Common myeloid progenitor, CD34-positive (primary cell): ENCODE measurements around the gene EHD4.
A peak's percentile ranks its signal among the peaks of the same experiment; 100 is the strongest.

Experiments used
- CTCF ChIA-PET: fragments of 350-600 bp; sonication (Branson Sonifier 250); formaldehyde crosslinking; loops from one replicate; lab custom pipeline; 2021; ENCODE audit warnings: antibody characterized with exemption; lab: Charles Lee
- POLR2A ChIA-PET: fragments of 350-600 bp; sonication (Branson Sonifier 250); formaldehyde crosslinking; loops from one replicate; lab custom pipeline; 2021; ENCODE audit warnings: antibody characterized with exemption; lab: Charles Lee
- DNase-seq, 3 donors: peaks; one replicate each; pipeline versions ENCODE4 v3.0.0 to v3.0.0-alpha.2; 2013
- H3K27ac ChIP-seq, 2 experiments: 1 replicate in 1 of 2; 2 replicates in 1 of 2; pipeline ENCODE4 v1.7.0; 2013; ENCODE audit warnings: inconsistent platforms in 2 of 2, low read length in 2 of 2, mild to moderate bottlenecking in 2 of 2, low read depth in 1 of 2, moderate library complexity in 1 of 2; ENCODE audit not compliant: severe bottlenecking in 2 of 2, insufficient read depth in 1 of 2, poor library complexity in 1 of 2
- H3K27me3 ChIP-seq, 5 experiments: replicated peaks in 2 of 5; 1 replicate in 3 of 5; 2 replicates in 2 of 5; pipeline versions ENCODE4 v1.6.1 to v1.7.0; 2013; ENCODE audit warnings: low read length in 4 of 5, mild to moderate bottlenecking in 2 of 5, moderate library complexity in 2 of 5, inconsistent platforms in 1 of 5; ENCODE audit not compliant: insufficient read depth in 5 of 5, control insufficient read depth in 4 of 5
- H3K36me3 ChIP-seq, 4 experiments: 1 replicate in 2 of 4; 2 replicates in 2 of 4; pipeline versions ENCODE4 v1.6.1 to v1.7.0; 2013; ENCODE audit warnings: low read length in 3 of 4, control low read depth in 1 of 4, mild to moderate bottlenecking in 1 of 4; ENCODE audit not compliant: control insufficient read depth in 4 of 4, insufficient read depth in 4 of 4
- H3K4me1 ChIP-seq, 4 experiments: 1 replicate in 3 of 4; 2 replicates in 1 of 4; pipeline versions ENCODE4 v1.6.1 to v1.7.1; 2013; ENCODE audit warnings: low read length in 3 of 4, mild to moderate bottlenecking in 3 of 4, control low read depth in 1 of 4, inconsistent platforms in 1 of 4, moderate library complexity in 1 of 4; ENCODE audit not compliant: control insufficient read depth in 4 of 4, insufficient read depth in 4 of 4; ENCODE audit errors: control extremely low read depth in 1 of 4
- H3K4me3 ChIP-seq, 7 experiments: 1 replicate in 4 of 7; 2 replicates in 3 of 7; pipeline versions ENCODE4 v1.5.1 to v1.7.0; 2013; ENCODE audit warnings: mild to moderate bottlenecking in 7 of 7, low read length in 6 of 7, moderate library complexity in 6 of 7, inconsistent platforms in 2 of 7, low read depth in 2 of 7, control low read depth in 1 of 7; ENCODE audit not compliant: insufficient read depth in 4 of 7, control insufficient read depth in 1 of 7; ENCODE audit errors: extremely low read depth in 1 of 7
- H3K9me3 ChIP-seq, 5 experiments: 1 replicate in 4 of 5; 2 replicates in 1 of 5; pipeline versions ENCODE4 v1.6.1 to v1.7.1; 2013; ENCODE audit warnings: low read length in 4 of 5, mild to moderate bottlenecking in 2 of 5, inconsistent platforms in 1 of 5, low read depth in 1 of 5, moderate library complexity in 1 of 5; ENCODE audit not compliant: control insufficient read depth in 4 of 5, insufficient read depth in 2 of 5; ENCODE audit errors: control extremely low read depth in 1 of 5
- WGBS: methylation state at CpG from one replicate; pipeline ENCODE4 v1.1.5; 2013; ENCODE audit not compliant: insufficient coverage; 5-methylcytosine and 5-hydroxymethylcytosine counted together

EHD4 gene

GRCh38 chr15:41907141-41907540, 65.2 kb downstream of the EHD4 start:
- H3K36me3 ChIP-seq = peaks cover 0 to 8% (median 2%) of the 10 kb centered on the region in 4 experiments
- ChIA-PET POLR2A (interaction anchor here (1.4 kb wide), 1 partner anchor 12 kb away, joined by 4 read pairs; no protein-coding TSS in a partner anchor), CTCF (interaction anchor here (0.8 to 8.7 kb wide), 13 partner anchors 9 to 304 kb away, joined by 3 to 85 read pairs (median 4); partner anchors contain the start of gene MAPKBP1)
- H3K4me1 ChIP-seq = peaks cover 0 to 12% (median 10%) of the 10 kb centered on the region in 4 experiments
- no peaks in the 10 kb centered on the region for H3K27me3 ChIP-seq
- WGBS = 34% methylated on average over 2 of the region's 3 CpGs
- H3K27ac ChIP-seq = no peak overlapping the region
- H3K4me3 ChIP-seq = no peak overlapping the region
- peaks cover 0 to 11% (median 0%) of the 10 kb centered on the region in 5 experiments for H3K9me3 ChIP-seq
- DNase-seq = peak in 2 of 3 donors; percentile 78 to 83

- H3K4me3 ChIP-seq = no peak overlapping the region
- H3K9me3 ChIP-seq = peaks cover 0 to 11% (median 0%) of the 10 kb centered on the region in 5 experiments
- no peaks in the 10 kb centered on the region for H3K27me3 ChIP-seq
- ChIA-PET POLR2A (interaction anchor here (1.4 kb wide), 1 partner anchor 11 kb away, joined by 4 read pairs; no protein-coding TSS in a partner anchor), CTCF (interaction anchor here (0.8 to 8.7 kb wide), 11 partner anchors 10 to 303 kb away, joined by 3 to 85 read pairs (median 4); partner anchors contain the start of gene MAPKBP1)
- H3K27ac ChIP-seq = no peak overlapping the region
- WGBS = 95% methylated on average over 4 of the region's 5 CpGs
- no peak for DNase-seq
- peaks cover 0 to 12% (median 10%) of the 10 kb centered on the region in 4 experiments for H3K4me1 ChIP-seq
- H3K36me3 ChIP-seq = peaks cover 0 to 6% (median 2%) of the 10 kb centered on the region in 4 experiments
These were observed 65.7 kb downstream of the EHD4 start for GRCh38 chr15:41906608-41907007.

- no peak for DNase-seq
- no peak overlapping the region for H3K27ac ChIP-seq
- CTCF ChIA-PET = interaction anchor here (0.5 to 8.7 kb wide), 30 partner anchors 8 to 439 kb away, joined by 3 to 85 read pairs (median 4); partner anchors contain the start of gene MAPKBP1
- POLR2A ChIA-PET = no interaction called here
- peaks cover 0 to 11% (median 0%) of the 10 kb centered on the region in 5 experiments for H3K9me3 ChIP-seq
- H3K27me3 ChIP-seq = no peaks in the 10 kb centered on the region
- peaks cover 0 to 10% (median 2%) of the 10 kb centered on the region in 4 experiments for H3K36me3 ChIP-seq
- 99% methylated on average over 12 of the region's 14 CpGs for WGBS
- H3K4me1 ChIP-seq = peaks cover 0 to 21% (median 10%) of the 10 kb centered on the region in 4 experiments
- no peak overlapping the region for H3K4me3 ChIP-seq
These were observed 67.1 kb downstream of the EHD4 start for GRCh38 chr15:41905036-41905793.

- Histone ChIP-seq H3K4me3 (no peak overlapping the region), H3K9me3 (peaks cover 0 to 11% (median 0%) of the 10 kb centered on the region in 5 experiments), H3K27ac (no peak overlapping the region), H3K36me3 (peaks cover 0 to 10% (median 2%) of the 10 kb centered on the region in 4 experiments), H3K4me1 (peaks cover 0 to 26% (median 10%) of the 10 kb centered on the region in 4 experiments), H3K27me3 (no peaks in the 10 kb centered on the region)
- WGBS = 26% methylated on average over 6 of the region's 6 CpGs
- POLR2A ChIA-PET = interaction anchor here (0.5 to 0.6 kb wide), 2 partner anchors 9 to 197 kb away, joined by 3 to 4 read pairs; no protein-coding TSS in a partner anchor
- peak; percentile 64 to 82 (median 70) for DNase-seq
- CTCF ChIA-PET = interaction anchor here (0.5 to 8.7 kb wide), 29 partner anchors 8 to 439 kb away, joined by 3 to 85 read pairs (median 4); partner anchors contain the start of gene MAPKBP1
These were observed 67.8 kb downstream of the EHD4 start for GRCh38 chr15:41904541-41905005.

- Histone ChIP-seq H3K4me3 (no peak overlapping the region), H3K27me3 (no peaks in the 10 kb centered on the region), H3K36me3 (peaks cover 0 to 6% (median 0%) of the 10 kb centered on the region in 4 experiments), H3K4me1 (peaks cover 0 to 26% (median 10%) of the 10 kb centered on the region in 4 experiments), H3K9me3 (peaks cover 0 to 11% (median 0%) of the 10 kb centered on the region in 5 experiments), H3K27ac (no peak overlapping the region)
- ChIA-PET CTCF (interaction anchor here (1.6 to 8.7 kb wide), 13 partner anchors 9 to 131 kb away, joined by 3 to 85 read pairs (median 10); partner anchors contain the start of gene MAPKBP1), POLR2A (interaction anchor here (0.6 kb wide), 1 partner anchor 448 kb away, joined by 3 read pairs; no protein-coding TSS in a partner anchor)
- no peak for DNase-seq
- over 99% methylated on average over 11 of the region's 13 CpGs for WGBS
These were observed 68.6 kb downstream of the EHD4 start for GRCh38 chr15:41903782-41904181.

GRCh38 chr15:41901431-41901830, 70.9 kb downstream of the EHD4 start:
- WGBS = 100% methylated on average over 3 of the region's 5 CpGs
- H3K27ac ChIP-seq = no peak overlapping the region
- DNase-seq = no peak
- H3K4me1 ChIP-seq = peaks cover 0 to 15% (median 2%) of the 10 kb centered on the region in 4 experiments
- H3K36me3 ChIP-seq = peaks cover 0 to 4% (median 0%) of the 10 kb centered on the region in 4 experiments
- POLR2A ChIA-PET = no interaction called here
- H3K27me3 ChIP-seq = no peaks in the 10 kb centered on the region
- H3K4me3 ChIP-seq = no peak overlapping the region
- peaks cover 0 to 6% (median 0%) of the 10 kb centered on the region in 5 experiments for H3K9me3 ChIP-seq
- CTCF ChIA-PET = interaction anchor here (0.8 to 8.7 kb wide), 10 partner anchors 11 to 133 kb away, joined by 3 to 85 read pairs (median 4); partner anchors contain the start of genes JMJD7 and MAPKBP1
